GM19395 (cell line): ENCODE data around the gene TMEM267.
A peak's percentile ranks its signal among the peaks of the same experiment; 100 is the strongest.
"Not testable (repeated sequence)": the region's sequence is repeated elsewhere in the genome, so short reads cannot be mapped to it uniquely, and the experiment has no call there.

Experiments
- ATAC-seq: cut with Tn5 transposase; IDR thresholded peaks from one replicate; pipeline ENCODE4 v1.9.1; 2021; ENCODE audit warnings: mild to moderate bottlenecking, moderate library complexity; ENCODE audit not compliant: unreplicated experiment

The TMEM267 gene, protein sequence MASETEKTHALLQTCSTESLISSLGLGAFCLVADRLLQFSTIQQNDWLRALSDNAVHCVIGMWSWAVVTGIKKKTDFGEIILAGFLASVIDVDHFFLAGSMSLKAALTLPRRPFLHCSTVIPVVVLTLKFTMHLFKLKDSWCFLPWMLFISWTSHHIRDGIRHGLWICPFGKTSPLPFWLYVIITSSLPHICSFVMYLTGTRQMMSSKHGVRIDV

DNA sequence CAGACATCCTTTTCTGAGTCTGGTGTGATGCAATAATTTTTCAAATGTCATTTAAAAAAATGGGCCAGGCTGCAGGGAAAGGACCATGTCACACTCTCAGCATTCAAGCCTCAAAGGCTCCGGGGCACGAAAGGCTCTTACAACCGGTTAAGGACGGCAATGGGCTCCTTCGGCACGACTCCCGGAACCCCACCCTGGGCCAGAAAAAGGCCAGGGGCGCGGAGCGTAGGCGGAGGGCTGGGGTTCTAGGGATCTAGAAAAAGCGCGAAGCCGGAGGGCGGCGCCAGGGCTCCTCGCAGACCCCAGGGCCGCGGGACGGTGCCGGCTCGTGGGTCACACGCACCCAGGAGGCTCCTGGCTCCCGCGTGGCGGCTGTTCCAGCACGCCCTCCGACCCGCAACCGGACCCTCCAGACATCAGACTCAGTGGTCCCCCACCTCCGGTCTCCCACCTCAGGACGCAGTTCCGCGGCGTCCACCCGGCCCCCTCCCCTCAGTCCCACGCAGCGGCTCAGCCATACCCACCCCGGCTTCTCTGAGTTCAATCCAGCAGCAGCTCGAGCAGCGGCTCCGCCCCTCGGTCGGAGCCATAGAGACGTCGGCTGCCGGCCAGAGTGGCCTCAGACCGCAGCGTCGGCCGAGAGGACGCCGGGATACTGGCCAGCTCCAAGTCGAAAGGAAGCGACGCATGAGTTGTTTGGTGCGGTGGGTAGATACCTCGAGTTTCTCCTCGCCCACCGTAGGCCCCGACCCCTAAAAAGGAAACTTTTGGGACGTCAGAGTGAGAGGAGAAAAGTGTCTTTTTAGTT, at the start of gene TMEM267:
TMEM267 (minus strand) TSS at position 568 of the 808 bp plus-strand sequence. CDS start 29,896 bp downstream, outside the sequence.
- peak; percentile 88 for ATAC-seq

- peak; percentile 68 for ATAC-seq
These were observed 47.0 kb upstream of the TMEM267 start for GRCh38 chr5:43530648-43531047.

DNA sequence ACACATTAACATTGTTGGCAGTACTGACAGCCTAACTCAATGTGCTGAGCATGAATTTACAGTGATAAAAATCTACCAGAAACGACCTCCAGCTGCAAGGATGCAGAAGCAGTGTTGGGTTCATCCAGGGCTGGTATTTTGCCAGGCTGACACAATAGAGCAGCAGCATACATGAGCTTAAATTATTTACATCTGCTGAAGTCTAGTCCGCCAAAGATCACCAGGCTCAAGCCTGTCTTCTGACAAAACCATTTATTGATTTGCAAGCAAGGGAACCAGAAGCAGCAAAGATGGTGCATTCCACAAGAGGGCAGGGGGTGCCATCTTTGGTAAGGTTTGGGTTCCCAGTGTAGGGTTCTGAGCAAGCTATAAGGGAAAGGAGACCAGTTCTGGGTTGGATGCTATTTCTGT, 40.0 kb upstream of the TMEM267 start:
- no peak for ATAC-seq

DNA sequence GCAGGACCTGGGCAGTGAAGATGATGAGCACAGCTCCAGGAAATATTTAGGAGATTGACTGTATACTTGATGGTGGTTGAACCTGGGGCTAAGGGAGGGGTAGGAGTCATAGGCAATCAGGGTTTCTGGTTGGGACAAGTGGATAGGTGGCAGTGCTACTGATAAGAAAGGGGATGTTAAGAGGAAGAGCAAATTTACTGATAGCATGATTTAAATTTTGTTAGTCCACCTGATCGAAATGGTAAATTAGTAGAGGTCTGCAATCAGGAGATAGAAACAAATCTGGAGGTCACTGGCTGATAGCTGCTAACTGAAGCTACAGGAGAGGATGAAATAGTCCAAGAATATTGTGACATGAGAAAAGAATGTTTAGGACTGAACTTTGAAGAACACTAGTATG, 37.0 kb upstream of the TMEM267 start:
- no peak for ATAC-seq

DNA sequence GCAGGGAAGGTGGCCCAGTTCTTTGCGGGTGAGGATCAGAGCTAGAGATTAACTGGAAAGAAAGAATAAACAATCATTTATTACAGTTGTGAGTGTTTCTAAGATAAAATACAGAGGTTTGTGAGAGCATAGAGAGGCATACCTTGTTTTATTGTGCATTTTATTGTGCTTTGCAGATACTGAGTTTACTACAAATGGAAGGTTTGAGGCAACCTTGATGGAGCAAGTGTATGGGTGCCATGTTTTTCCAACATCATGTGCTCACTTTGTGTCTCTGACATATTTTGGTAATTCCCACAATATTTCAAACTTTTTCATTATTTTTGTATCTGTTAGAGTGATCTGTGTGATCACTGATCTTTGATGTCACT, 32.0 kb upstream of the TMEM267 start:
- no peak for ATAC-seq

GRCh38 chr5:43514816-43515677, 31.4 kb upstream of the TMEM267 start, which contains the start of gene C5orf34:
Gene C5orf34 (minus strand): TSS chr5:43515148. CDS start chr5:43509339, 5,809 bp downstream.
- peak; percentile 98 for ATAC-seq

DNA sequence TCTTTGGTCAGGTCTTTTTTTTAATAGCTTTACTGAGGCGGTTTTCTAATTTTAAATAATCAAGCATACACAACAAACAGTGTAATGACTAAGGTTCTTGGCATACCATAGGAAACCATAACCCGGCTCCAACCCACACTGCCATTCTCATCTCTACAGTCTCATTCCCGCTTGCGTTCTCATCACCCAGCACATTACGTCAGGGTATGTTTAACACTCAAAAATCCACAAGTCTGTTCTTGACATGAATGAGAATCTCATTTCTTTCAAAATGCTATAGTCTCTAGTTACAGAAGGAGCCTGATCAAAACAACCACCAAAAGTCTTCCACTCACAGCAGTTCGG, 30.8 kb upstream of the TMEM267 start:
- ATAC-seq, result peak; percentile 46

DNA sequence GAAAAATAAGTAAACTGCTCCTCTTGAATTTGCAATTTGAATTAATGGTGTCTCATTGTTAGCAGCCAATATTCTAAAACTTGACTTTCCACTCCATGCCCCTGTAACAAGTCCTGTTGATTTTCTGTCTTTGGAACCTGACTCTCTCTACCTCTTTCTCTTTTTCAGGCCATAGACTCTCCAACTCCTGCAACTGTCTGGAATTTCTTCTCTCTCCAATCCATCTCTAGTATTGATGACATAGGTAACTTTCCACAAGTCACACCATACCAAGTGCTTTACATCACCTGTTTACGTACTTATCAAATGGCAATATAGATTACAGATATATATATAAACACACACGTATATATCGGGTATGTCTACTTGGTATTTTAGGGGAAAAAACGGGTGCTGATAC, 30.4 kb upstream of the TMEM267 start:
- no peak for ATAC-seq

DNA sequence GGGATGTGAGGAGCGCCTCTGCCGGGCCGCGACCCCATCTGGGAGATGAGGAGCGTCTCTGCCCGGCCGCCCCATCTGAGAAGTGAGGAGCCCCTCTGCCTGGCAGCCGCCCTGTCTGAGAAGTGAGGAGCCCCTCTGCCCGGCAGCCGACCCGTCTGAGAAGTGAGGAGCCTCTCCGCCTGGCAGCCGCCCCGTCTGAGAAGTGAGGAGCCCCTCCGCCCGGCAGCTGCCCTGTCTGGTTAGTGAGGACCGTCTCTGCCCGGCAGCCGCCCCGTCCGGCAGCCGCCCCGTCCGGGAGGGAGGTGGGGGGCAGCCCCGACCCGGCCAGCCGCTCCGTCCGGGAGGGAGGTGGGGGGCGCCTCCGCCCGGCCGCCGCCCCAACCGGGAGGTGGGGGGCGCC, 27.4 kb upstream of the TMEM267 start:
- ATAC-seq, result not testable (repeated sequence)

DNA sequence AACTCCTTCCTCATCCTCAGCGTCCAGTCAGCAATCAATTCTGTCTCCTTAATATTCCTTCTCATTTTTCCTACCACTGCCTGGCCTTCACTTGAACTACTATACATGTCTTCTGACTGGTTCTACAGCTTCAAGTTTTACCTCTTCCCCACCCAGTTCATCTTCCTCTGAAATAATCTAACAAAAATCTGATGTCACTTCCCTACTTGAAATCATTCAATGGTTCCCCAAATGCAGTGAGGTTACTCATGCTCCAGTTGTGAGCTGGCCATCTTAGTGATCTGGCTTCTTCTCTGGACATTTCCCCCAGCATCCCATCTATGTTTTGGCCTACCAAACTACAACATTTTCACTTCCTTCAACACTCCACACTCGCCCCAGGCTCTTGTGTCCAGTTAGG, 14.9 kb upstream of the TMEM267 start:
- no peak for ATAC-seq

DNA sequence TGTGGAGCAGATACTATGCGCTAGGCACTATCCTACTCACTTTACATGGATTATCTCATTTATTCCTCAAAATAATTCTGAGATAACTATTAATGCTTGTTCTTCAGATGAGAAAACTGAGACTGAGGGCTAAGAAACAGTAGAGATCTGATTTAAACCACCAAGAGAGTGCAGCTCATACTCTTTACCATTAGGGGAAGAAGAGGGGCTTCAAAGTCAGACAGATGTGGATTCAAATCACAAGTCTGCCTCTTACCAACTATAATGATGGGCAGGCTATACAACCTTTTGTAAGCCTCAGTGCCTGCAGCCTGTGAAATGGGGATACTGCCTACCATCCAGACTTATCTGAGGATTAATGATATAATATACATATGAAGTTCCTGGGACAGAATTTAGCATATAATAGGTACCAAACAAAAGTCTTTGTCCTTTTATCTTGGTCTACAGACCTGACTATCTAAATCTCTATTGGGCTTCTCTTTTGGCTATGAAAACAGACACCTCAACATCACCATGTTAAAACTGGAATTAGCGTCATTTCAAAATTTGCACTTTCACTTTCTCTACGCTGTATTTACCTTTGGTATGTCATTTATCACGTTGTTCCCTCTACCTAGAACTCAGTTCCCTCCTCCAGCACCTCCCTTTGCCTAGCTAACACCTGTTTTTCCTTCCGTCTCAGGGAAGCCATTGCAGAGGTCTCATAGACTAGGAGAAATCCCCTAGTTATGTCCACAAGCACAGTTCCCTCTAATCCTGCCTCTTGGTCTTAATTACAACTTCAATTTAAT, 13.8 kb upstream of the TMEM267 start:
- no peak for ATAC-seq

GRCh38 chr5:43491326-43491725, 7.7 kb upstream of the TMEM267 start:
- ATAC-seq, result no peak

- ATAC-seq, result no peak
These were observed 2.7 kb upstream of the TMEM267 start for GRCh38 chr5:43486353-43486752.

- no peak for ATAC-seq
These were observed 1.7 kb upstream of the TMEM267 start for GRCh38 chr5:43485406-43485805.

GRCh38 chr5:43484106-43484849, 613 bp upstream of the TMEM267 start:
- ATAC-seq, result peak; percentile 82

GRCh38 chr5:43482490-43483297, 971 bp downstream of the TMEM267 start:
- ATAC-seq, result no peak

DNA sequence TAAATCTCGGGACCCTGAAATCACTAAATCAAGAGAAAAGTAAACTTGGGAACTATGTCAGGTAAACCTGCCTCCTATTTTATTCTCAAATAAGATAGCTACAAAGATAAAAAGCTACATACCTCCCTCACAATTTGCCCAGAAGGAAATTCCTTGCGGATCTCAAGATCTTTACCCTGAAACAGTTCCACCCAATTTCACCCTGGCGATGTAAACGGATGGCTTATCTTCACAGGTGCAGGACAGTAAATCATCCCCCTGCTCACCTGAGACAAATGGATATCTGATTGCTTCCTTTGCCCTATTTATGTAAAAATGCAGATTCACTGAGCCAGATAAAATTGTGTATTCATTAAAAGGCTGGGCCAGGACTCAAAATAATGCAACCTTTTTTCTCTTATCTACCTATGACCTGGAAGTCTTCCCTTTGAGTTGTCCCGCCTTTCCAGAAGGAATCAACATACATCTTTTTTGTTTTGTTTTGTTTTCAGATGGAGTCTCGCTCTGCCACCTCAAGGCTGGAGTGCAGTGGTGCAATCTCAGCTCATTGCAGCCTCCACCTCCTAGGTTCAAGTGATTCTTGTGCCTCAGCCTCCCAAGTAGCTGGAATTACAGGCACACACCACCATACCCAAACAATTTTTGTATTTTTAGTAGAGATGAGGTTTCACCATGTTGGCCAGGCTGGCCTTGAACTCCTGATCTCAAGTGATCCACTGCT, 13.8 kb downstream of the TMEM267 start:
- ATAC-seq, result no peak

GRCh38 chr5:43467100-43467499, 16.6 kb downstream of the TMEM267 start:
- ATAC-seq, result no peak
